ENCODE data around the gene CAMSAP2.

GRCh38 chr1:200861937-200862647, 123.4 kb downstream of the CAMSAP2 start:
- no peak for TF ChIP-seq CTCF (IDR thresholded peaks at IDR 0.05)
- no peak for TF ChIP-seq POLR2A (IDR thresholded peaks at IDR 0.05)
- TF ChIP-seq EP300 (IDR thresholded peaks at IDR 0.05), result no peak
- TF ChIP-seq POLR2AphosphoS5 (IDR thresholded peaks at IDR 0.05), result no peak
